Caco-2 (cell line): ENCODE measurements around the gene LTBP1. TPM values are rescaled to one million over a fixed set of nuclear protein-coding genes. Genes with fewer than 3 reads are reported as not detected.
A peak's percentile ranks its signal among the peaks of the same experiment; 100 is the strongest.

Experiments used
- BruUV-seq: library from RNA; stranded (reverse); fragments of 400-500 nt; replicated peaks from 2 replicates; lab custom pipeline; 2021; lab: Mats Ljungman, UMichigan
- CTCF ChIA-PET: fragments of 300-600 bp; sonication (Branson Sonifier 250); formaldehyde crosslinking; loops from one replicate; lab custom pipeline; 2022; ENCODE audit warnings: antibody characterized with exemption; lab: Charles Lee
- POLR2A ChIA-PET: fragments of 300-600 bp; sonication (Branson Sonifier 250); formaldehyde crosslinking; loops from one replicate; lab custom pipeline; 2022; ENCODE audit warnings: antibody characterized with exemption; lab: Charles Lee
- DNase-seq, 2 experiments: peaks; one replicate each; pipeline versions ENCODE4 v3.0.0 to v3.0.0-alpha.2; 2020 to 2022
- H3K27me3 ChIP-seq: replicated peaks from 2 replicates; pipeline ENCODE4 v1.6.0; 2011; ENCODE audit warnings: low read length; ENCODE audit not compliant: control insufficient read depth, insufficient read depth
- H3K36me3 ChIP-seq: 2 replicates; pipeline ENCODE4 v1.5.1; 2011; ENCODE audit warnings: low read length; ENCODE audit not compliant: control insufficient read depth, insufficient read depth
- H3K4me1 ChIP-seq: fragments of 250-450 bp; sonication (Bioruptor Pico); 2 replicates; pipeline ENCODE4 v1.5.1; 2020; ENCODE audit warnings: mild to moderate bottlenecking
- H3K4me3 ChIP-seq: 2 replicates; pipeline ENCODE4 v1.5.1; 2011; ENCODE audit warnings: low read depth, mild to moderate bottlenecking, control low read depth, low read length
- H3K9me3 ChIP-seq: fragments of 250-450 bp; sonication (Bioruptor Pico); 2 replicates; pipeline ENCODE4 v1.5.1; 2020; ENCODE audit warnings: mild to moderate bottlenecking, moderate library complexity
- H3K27ac Mint-ChIP-seq: one replicate; pipeline ENCODE4 v1.8.0; 2022; ENCODE audit warnings: mixed read lengths; ENCODE audit not compliant: unreplicated experiment
- H3K27me3 Mint-ChIP-seq: one replicate; pipeline ENCODE4 v1.8.0; 2022; ENCODE audit warnings: mixed read lengths; ENCODE audit not compliant: insufficient read depth, unreplicated experiment
- H3K36me3 Mint-ChIP-seq: one replicate; pipeline ENCODE4 v1.8.0; 2022; ENCODE audit warnings: mild to moderate bottlenecking, mixed read lengths; ENCODE audit not compliant: insufficient read depth, unreplicated experiment
- H3K4me1 Mint-ChIP-seq: one replicate; pipeline ENCODE4 v1.8.0; 2022; ENCODE audit warnings: low read depth, mixed read lengths; ENCODE audit not compliant: unreplicated experiment
- H3K4me3 Mint-ChIP-seq: one replicate; pipeline ENCODE4 v1.8.0; 2022; ENCODE audit warnings: mild to moderate bottlenecking, moderate library complexity, mixed read lengths; ENCODE audit not compliant: unreplicated experiment
- H3K9me3 Mint-ChIP-seq: one replicate; pipeline ENCODE4 v1.8.0; 2022; ENCODE audit warnings: mixed read lengths; ENCODE audit not compliant: unreplicated experiment
- intact Hi-C: fragments of 100-400 bp; cut with micrococcal nuclease; formaldehyde crosslinking; loops from one replicate; pipeline ENCODE4 v1.10.0; 2022; ENCODE audit not compliant: unreplicated experiment
- total RNA-seq: library from RNA; stranded (reverse); gene quantifications from 2 replicates; pipeline ENCODE4 v1.2.3, GENCODE V29; 2022
- TF ChIP-seq, protein P1 (sequence below), 2 experiments: fragments of 200-600 bp in 1 of 2; IDR thresholded peaks; 1 replicate in 1 of 2; 2 replicates in 1 of 2; pipeline versions ENCODE4 v1.5.1 to v1.8.0; 2011 to 2022; ENCODE audit warnings: antibody characterized with exemption in 1 of 2, control low read depth in 1 of 2, inconsistent platforms in 1 of 2, low read depth in 1 of 2, low read length in 1 of 2, mild to moderate bottlenecking in 1 of 2, moderate library complexity in 1 of 2; ENCODE audit not compliant: insufficient read depth in 1 of 2, severe bottlenecking in 1 of 2, unreplicated experiment in 1 of 2

Gene LTBP1
- total RNA-seq, 1 experiment from 2014 or later, result 64.2 TPM

GRCh38 chr2:33024758-33025157 lies 78.0 kb downstream of the LTBP1 start:
- H3K27me3 Mint-ChIP-seq, result no peaks in the 10 kb centered on the region
- TF ChIP-seq, protein P1, sequence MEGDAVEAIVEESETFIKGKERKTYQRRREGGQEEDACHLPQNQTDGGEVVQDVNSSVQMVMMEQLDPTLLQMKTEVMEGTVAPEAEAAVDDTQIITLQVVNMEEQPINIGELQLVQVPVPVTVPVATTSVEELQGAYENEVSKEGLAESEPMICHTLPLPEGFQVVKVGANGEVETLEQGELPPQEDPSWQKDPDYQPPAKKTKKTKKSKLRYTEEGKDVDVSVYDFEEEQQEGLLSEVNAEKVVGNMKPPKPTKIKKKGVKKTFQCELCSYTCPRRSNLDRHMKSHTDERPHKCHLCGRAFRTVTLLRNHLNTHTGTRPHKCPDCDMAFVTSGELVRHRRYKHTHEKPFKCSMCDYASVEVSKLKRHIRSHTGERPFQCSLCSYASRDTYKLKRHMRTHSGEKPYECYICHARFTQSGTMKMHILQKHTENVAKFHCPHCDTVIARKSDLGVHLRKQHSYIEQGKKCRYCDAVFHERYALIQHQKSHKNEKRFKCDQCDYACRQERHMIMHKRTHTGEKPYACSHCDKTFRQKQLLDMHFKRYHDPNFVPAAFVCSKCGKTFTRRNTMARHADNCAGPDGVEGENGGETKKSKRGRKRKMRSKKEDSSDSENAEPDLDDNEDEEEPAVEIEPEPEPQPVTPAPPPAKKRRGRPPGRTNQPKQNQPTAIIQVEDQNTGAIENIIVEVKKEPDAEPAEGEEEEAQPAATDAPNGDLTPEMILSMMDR (IDR thresholded peaks at IDR 0.05; ENCODE audit: insufficient read depth in 1 of 2, low read depth in 1 of 2, low read length in 1 of 2, severe bottlenecking in 1 of 2, unreplicated experiment in 1 of 2), result no peak
- ChIA-PET POLR2A (no interaction called here), CTCF (no interaction called here)
- H3K4me1 ChIP-seq, result peaks cover 23% of the 10 kb centered on the region
- intact Hi-C loops, result no loop called here
- peaks cover 22% of the 10 kb centered on the region for H3K4me1 Mint-ChIP-seq
- no peak overlapping the region for H3K4me3 Mint-ChIP-seq
- H3K36me3 ChIP-seq, result no peaks in the 10 kb centered on the region
- no peaks in the 10 kb centered on the region for H3K27me3 ChIP-seq
- no peak overlapping the region for H3K4me3 ChIP-seq
- H3K36me3 Mint-ChIP-seq, result no peaks in the 10 kb centered on the region
- no TSS peak for BruUV-seq
- no peaks in the 10 kb centered on the region for H3K9me3 Mint-ChIP-seq
- no peaks in the 10 kb centered on the region for H3K9me3 ChIP-seq
- DNase-seq, result no peak
- H3K27ac Mint-ChIP-seq, result peak overlapping the region; percentile 84

DNA sequence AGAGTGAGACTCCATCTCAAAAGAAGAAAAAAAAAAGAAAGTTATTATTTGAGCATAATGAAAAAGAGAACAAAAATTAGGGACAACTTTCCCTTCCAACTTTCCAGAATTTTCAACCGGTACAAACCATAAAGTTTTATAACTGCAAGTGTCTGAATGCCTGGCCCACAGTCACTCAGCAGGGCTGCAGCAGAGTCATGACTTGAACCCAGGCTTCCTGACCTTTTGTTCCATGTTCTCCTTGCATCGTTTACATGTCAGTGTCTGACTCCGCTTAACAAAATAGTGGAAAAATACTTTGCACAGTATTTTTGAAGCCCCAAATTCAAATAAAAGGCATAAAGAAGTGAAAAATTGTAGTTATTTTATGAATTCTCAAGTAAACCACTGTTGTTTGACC lies 82.7 kb downstream of the LTBP1 start:
- no peaks in the 10 kb centered on the region for H3K9me3 Mint-ChIP-seq

GRCh38 chr2:33029926-33030325 lies 83.2 kb downstream of the LTBP1 start:
- Mint-ChIP-seq H3K36me3 (no peaks in the 10 kb centered on the region), H3K27ac (no peak overlapping the region), H3K27me3 (no peaks in the 10 kb centered on the region), H3K4me1 (peaks cover 6% of the 10 kb centered on the region), H3K9me3 (no peaks in the 10 kb centered on the region), H3K4me3 (no peak overlapping the region)
- no peaks in the 10 kb centered on the region for H3K36me3 ChIP-seq
- no peaks in the 10 kb centered on the region for H3K4me1 ChIP-seq
- ChIA-PET POLR2A (no interaction called here), CTCF (no interaction called here)
- no TSS peak for BruUV-seq
- intact Hi-C loops, result loop anchor here (10.0 kb wide), 1 partner anchor 555 kb away; no protein-coding TSS in a partner anchor
- no peak overlapping the region for H3K4me3 ChIP-seq
- TF ChIP-seq, protein P1 (IDR thresholded peaks at IDR 0.05; ENCODE audit: insufficient read depth in 1 of 2, low read depth in 1 of 2, low read length in 1 of 2, severe bottlenecking in 1 of 2, unreplicated experiment in 1 of 2), result no peak
- no peaks in the 10 kb centered on the region for H3K27me3 ChIP-seq
- DNase-seq, result no peak
- no peaks in the 10 kb centered on the region for H3K9me3 ChIP-seq

More for the DNA sequence above, 82.7 kb downstream of the LTBP1 start:
- no peak overlapping the region for H3K4me3 Mint-ChIP-seq
- no peaks in the 10 kb centered on the region for H3K27me3 Mint-ChIP-seq
- TF ChIP-seq, protein P1 (IDR thresholded peaks at IDR 0.05; ENCODE audit: insufficient read depth in 1 of 2, low read depth in 1 of 2, low read length in 1 of 2, severe bottlenecking in 1 of 2, unreplicated experiment in 1 of 2), result no peak
- Histone ChIP-seq H3K27me3 (no peaks in the 10 kb centered on the region), H3K4me1 (no peaks in the 10 kb centered on the region; the same call in 1 of the 2 replicates), H3K9me3 (no peaks in the 10 kb centered on the region), H3K36me3 (no peaks in the 10 kb centered on the region), H3K4me3 (no peak overlapping the region)
- intact Hi-C loops, result no loop called here
- H3K4me1 Mint-ChIP-seq, result peaks cover 7% of the 10 kb centered on the region
- H3K36me3 Mint-ChIP-seq, result no peaks in the 10 kb centered on the region
- ChIA-PET CTCF (no interaction called here), POLR2A (no interaction called here)
- no peak for DNase-seq
- H3K27ac Mint-ChIP-seq, result no peak overlapping the region
- no TSS peak for BruUV-seq
